HL-60/S4 treated with phorbol 12-myristate 13-acetate at 8.2 ng/mL for 4 days and 3 days (cell line): ENCODE measurements around the gene TMEM161B.
"Not testable (repeated sequence)": the region's sequence is repeated elsewhere in the genome, so short reads cannot be mapped to it uniquely, and the experiment has no call there.

Source experiments
- in situ Hi-C: fragments of 300-500 bp; cut with MboI; formaldehyde crosslinking; loops from 2 replicates; pipeline ENCODE4 v1.15.0; 2022; ENCODE audit warnings: low sequenced_read_pairs

The TMEM161B gene

DNA sequence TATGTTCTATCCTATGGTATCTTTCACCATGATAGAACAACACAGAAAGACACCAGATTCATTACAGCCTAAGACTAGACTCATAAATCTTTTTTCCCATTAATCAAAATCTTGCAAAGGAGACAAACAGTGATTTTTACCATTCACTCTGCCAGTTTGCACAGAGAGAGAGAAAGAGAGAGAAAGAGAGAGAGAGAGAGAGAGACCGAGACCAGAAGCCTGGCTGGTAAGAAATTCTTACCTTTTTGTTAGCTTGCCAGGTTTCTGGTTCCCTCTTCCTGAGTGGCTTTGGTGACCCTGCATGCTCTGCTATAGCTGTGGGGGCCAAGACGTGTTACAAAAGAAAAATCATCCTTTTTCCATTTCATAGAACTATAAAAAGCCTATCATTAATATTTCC lies 18.6 kb downstream of the TMEM161B start:
- in situ Hi-C loops = no loop called here

DNA sequence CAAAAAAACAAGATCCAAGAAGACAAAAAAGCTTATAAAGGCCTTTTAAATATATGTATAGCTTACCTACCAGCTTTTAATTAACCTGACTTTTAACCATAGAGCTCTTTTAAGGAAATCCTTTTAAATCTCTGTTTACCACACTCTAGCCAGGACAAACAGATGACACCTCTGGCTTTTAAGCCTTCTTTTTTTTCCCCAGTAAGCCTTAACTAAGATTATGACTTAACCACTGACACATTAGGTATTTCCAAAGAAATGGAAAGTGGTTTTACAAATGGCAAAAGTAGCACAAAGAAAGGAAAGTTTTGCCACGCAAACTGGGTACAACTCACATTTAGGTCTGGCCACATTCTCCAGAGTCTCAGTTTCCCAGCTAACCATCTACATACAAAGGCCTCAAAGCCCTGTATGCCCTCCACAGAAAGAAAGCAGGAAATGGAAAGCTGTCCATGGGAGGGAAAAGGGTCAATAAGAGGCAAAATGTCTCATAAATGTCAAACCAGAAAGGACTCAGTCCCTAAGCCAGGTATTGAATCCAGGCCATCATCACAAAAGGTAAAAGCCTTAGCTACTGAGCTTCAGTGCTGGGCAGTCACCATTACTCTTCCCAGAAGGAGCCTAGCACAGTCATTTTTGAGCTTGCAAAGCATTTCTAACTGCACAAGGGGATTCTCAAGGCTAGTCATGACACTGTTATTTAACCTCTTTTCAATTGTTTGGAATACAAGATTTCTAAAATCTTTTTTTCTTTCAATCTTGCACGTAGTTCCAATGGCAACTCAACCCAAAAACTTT lies 19.7 kb downstream of the TMEM161B start:
- in situ Hi-C loops = no loop called here

DNA sequence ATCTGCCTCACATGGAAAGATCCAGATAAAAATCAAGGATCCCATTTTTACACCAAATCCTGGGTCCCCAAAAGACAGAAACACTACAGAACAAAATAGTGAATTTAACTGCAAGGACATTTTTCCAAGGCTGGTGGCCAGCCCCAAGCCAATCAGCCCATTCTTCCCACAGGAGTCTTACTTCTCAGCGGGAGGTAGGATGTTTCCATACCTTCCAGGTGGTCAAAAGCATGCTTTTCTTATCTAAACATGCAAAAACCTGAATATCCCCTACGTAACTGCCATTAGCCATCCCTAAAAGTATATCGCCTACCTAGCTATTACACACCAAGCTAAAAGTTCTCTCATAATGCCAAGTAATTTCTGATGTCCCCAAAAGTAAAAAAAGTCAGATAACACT lies 20.6 kb downstream of the TMEM161B start:
- in situ Hi-C loops = no loop called here

DNA sequence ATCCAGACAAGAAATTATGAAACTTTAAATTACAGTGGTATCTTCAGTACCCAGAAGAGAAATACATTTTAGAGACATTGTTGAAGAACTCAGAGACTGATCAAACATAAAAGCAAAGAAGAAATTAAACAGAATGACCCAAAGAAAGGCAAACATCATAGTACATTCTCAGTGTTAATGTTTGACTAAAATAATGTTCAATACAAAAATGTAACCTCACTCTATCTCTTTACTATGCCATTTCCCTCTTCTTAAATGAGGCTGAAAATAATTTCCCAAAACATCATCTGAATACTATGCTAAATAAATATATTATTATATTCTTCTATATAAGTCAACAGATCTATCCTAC lies 22.8 kb downstream of the TMEM161B start:
- in situ Hi-C loops = no loop called here

DNA sequence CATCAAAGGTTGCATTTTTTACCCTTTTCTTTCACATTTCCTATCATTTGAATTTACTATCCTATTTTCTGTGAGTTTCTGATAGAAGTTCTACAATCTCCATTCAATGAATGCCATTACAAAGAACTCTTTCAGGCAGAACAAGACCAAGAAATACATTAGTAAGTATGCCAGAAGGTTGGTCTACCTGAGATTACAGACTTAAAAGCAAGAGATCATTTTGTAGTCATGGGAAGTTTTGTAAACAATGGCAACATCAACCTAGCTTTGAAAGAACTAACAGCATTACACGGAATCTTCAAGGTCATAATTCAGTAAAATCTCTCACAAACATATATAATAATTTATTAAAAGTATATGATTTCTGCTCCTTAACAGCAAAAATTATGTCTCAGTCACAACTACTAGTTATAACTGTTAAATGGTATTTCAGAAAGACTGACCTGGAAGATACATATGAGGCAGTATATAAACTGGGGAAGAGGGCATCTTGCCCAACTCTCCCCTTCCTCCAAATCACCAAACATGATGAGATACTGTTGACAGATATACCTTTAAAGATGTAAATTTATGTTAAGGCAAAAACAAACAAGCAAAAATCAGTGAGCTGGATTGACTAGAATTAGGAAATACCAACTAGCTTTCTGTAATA lies 23.3 kb downstream of the TMEM161B start:
- in situ Hi-C loops = no loop called here

DNA sequence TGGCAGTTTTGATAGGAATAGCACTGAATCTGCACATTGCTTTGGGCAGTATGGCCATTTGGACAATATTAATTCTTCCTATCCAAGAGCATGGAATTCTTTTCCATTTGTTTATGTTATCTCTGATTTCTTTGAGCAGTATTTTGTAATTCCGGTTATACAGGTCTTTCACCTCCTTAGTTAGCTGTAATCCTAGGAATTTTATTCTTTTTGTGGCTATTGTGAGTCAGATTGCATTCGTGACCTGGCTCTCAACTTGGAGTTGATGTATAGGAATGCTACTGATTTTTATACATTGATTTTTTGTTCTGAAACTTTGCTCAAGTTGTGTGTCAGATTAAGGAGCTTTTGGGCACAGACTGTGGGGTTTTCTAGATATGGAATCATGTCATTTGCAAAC lies 24.0 kb downstream of the TMEM161B start:
- in situ Hi-C loops = no loop called here

DNA sequence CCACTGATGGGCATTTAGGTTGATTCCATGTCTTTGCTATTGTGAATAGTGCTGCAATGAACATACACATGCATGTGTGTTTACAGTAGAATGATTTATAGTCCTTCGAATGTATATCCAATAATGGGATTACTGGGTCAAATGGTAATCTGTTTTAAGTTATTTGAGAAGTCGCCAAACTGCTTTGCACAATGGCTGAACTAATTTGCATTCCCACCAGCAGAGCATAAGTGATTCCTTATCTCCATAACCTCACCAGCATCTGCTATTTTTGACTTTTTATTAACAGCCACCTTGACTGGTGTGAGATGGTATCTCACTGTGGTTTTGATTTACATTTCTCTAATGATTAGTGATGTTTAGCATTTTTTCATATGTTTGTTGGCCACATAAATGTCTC lies 25.2 kb downstream of the TMEM161B start:
- in situ Hi-C loops = not testable (repeated sequence)

DNA sequence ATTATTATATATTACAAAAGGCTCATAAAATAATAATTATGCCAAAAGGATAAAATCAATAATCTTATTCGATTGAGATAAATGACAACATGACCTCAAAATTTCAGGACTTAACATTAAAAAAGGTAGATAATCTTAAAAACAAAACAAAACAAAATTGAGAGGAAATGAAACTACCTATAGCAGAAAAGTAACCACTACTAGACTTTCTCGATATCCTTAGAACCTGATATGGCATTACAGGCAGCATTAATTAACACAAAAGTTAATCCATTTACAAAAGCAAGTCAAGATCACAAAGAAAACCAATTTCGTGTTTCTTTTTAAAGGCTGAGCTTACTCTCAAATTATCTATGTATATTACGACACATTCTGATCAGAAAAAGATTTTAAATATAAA lies 29.9 kb downstream of the TMEM161B start:
- in situ Hi-C loops = no loop called here

DNA sequence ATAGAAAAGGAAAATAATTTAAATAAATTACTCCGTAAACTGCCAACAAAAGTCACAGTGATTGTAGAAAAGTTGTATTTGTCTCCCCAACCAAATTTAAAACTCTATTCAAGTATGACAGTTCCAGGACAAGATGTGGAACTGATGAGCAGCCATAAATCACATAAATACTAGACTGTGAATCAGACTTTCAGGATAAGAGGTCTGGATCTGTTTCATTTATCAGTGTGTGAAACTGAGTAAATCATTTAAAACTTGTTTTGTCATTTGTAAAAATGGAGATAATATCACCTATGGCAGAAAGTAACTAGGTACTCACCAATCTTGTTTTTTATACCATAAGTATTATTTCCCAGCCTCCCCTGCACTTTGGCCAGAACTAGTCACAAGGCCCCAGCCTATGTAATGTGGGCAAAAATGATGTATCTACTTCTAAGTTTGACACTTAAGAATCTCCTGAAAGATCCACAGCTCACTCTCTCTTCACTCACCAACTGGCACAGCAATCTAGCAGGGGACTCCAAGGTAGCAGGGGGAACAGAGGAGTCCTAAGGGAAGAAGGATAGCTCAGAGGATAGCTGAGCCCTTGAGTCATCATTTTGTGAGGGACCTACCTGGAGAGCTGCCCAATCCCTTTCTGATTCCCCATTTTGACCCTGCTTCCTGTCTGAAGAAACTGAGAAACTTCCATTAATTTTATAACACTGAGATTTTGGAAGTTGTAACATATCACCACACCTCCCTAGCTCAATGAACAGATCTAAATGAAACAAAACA lies 31.6 kb downstream of the TMEM161B start:
- in situ Hi-C loops = no loop called here

DNA sequence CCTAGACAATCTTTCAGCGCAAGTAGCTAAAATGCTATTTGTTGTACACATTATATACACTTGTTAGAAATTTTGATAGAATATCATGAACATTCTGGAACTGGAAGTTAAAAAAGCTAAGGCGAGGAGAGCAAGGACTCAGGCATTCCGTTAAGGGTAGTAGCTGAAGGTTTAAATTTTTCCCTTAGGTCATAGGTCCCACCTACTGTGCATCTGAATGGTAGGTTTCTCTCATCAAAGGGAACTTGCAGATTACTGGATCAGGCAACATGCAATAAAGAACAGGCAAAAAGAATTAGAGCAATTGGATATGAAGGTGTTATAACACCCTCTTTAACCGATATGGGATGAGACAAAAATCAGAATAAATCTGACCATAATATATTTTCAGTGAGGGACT lies 32.8 kb downstream of the TMEM161B start:
- in situ Hi-C loops = no loop called here

DNA sequence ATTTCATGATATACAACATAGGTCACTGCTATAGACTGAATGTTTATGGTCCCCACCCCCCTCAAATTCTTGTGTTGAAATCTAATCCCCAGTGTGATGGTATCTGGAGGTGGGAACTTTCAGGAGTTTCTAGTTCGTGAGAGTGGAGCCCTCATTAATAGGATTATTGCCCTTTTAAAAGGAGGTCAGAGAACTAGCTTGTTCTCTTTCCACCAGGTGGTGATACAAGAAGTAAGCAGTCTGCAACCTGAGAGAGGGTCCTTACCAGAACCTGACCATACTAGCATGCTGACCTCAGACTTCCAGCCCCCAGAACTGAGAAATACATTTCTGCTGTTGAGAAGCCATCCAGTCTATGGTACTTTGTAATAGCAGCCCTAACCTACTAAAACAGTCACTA lies 33.3 kb downstream of the TMEM161B start:
- in situ Hi-C loops = no loop called here

DNA sequence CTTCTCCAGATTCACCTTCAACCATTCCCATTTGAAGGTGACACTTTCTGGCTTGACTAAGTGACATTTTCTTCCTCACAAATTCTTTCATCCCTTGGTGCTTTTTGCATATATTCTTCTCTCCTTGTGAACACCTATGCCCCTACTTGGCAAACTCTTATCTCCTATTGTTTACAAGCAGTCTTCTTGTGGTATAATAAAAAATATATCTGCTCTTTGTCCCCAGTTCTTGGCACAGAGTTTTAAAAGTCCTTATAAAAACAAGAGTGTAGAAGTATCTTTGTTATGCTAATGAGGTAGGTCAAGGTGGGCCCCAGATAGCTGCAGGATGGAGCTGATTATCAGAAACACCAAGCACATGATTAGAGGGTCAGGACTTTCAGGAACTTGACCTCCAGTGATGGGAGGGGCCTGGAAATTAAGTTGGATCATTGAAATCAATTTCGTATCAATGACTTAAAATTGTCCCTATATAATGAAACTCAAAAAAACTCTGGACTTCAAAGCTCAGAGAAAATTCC lies 38.0 kb downstream of the TMEM161B start:
- in situ Hi-C loops = no loop called here

DNA sequence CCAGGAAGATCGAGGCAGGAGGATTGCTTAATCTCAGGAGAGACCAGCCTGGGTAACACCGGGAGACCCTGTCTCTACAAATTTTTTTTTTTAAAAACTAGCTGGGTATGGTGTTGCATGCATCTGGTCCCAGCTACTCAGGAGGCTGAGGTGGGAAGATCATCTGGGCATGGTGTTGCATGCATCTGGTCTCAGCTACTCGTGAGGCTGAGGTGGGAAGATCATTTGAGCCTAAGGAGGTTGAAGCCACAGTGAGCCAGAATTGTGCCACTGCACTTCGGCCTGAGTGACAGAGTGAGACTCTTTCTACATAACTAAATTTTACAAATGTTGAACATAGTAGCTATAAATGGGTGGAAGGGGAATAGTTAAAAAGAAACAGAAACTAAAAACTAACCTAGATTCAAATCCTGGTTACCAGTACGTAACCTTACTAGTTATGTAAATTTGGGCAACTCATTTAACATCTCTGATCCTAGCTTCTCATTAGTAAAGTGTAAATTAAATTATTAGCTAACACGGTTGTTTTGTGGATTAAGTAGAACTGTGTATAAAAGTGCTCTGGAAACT lies 41.7 kb downstream of the TMEM161B start:
- in situ Hi-C loops = no loop called here

DNA sequence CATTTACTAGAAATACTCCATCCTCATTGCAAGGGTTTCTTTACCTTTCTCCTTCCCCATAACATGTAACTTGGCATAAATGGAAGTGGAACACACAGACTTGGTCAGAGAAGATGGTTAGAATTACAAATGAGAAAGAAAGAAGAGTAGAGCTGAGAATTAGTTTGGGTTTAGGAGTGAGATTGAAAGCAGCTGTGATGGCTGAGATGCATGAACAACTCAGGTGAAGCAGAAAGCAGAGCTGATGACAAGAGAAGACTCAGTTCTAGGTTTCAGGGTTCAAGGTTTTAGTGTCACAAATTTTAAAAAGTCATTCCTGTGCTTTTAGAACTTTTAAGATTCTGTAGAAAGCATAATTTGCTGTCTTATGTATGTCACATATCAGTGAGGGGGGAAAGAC lies 54.0 kb downstream of the TMEM161B start:
- in situ Hi-C loops = no loop called here

DNA sequence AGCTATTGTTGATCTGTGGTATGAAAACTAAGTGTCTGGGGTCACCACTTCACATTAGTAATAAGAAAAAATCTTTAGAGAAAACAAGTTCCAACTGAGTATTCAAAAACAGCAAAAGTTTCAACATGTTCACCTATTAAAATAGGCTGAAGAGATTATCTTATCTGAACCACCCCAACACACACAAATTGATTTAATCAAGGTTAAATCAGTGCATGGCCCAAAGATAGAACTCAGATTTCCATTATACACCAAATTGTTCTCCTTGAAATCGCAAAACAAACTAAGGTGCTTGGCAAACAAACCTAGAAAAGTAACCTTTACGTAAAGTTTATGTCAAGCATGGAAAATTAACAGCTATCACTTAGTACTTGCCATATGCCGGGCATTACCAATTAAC lies 61.1 kb downstream of the TMEM161B start:
- in situ Hi-C loops = no loop called here

DNA sequence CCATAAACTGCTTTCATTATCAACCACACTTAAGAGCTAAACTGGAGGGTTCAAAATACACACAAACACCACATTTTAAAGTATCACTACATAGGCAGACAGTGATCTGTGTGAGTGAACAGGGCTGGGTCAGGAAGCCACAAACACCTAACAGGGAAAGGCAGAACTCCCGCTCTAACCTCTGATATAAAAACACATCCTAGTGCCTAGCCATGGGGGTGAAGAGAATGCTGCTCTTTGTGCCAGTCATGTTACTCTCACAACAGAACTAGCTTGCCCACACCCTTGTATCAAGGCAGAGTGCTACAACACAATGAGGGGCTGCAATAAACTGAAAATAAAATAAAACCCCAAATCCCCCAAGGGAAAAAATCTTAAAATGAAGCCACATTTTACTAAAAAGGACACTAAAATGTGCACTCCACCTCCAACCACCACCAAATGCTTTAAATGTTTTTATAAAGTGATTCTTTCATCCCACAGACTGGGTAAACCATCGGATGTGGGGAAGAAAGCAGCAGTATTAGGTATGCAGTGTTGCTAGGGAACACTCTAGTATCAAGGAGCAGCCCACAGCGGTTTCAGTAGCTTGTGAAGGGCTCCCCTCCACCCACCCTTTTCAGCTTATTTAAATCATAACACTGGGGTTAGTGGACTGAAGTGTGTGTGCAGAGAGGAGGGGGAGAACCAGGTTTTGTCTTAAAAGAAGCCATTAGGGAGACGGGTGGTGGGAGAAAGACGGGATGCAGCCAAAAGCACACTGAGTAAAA lies 64.5 kb downstream of the TMEM161B start:
- in situ Hi-C loops = no loop called here

DNA sequence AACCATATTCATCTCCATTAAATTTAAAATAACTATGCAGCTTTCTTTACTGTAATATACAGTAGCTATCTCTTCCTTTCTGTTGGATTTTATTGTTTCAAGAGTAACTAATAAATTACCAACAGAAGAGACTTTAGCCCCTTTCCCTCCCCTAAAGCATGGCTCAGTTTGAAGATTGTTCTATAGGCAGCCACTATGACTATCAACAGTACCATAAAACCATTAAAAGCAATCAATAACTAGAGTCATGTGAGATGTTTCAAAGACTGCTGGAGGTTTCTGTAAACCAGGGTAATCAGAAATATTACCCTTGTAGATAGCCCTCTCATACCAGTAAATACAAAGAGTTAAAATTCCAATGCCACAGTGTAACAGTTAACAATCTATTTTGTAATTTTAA lies 73.0 kb downstream of the TMEM161B start:
- in situ Hi-C loops = no loop called here

DNA sequence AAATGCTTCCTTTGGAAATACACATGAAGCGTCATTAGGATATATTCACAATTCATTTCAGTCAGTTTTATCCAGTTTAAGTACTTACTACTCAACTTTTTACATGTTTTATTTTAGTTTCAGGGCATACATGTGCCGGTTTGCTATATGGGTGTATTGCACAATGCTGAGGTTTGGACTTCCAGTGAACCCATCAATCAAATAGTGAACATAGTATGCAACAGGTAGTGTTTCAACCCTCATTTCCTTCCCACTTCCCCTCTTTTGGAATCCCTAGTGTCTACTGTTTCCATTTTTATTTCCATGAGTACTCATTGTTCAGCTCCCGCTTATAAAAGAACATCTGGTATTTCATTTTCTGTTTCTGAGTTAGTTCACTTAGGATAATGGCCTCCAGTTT lies 74.7 kb downstream of the TMEM161B start:
- in situ Hi-C loops = no loop called here

DNA sequence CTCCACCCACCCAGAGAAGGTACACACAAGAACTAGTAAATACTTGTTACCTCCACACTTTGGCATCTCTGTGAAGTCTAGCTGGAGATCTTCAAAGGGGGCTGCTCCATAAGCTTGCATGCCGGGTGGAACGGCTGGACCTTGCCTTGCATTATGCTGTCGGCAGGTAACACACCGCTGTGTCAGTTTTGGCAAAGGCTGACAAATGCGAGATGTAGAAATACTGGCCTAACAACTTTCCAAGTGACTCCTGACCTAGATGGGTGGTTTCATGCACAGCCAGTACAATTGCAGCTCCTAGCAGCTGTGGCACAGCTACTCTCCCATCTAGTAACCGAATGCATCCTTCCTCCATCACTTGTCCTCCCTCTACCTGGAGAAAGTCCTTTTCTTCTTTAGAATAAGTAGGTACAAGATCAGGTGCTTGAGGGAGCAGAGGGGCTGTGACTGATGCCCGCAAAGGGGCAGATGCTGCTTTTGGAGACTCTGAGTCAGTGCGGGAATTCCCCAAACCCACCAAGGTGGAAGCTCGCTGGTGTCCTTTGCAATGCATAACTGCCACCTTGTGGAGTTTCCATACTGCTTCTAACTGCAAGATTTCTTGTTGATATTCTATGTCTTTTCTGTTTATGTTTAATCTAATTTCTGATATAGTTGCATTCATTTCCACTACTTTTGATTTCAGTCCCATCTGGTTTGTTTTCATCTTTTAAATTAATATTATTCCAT lies 78.4 kb downstream of the TMEM161B start:
- in situ Hi-C loops = no loop called here

DNA sequence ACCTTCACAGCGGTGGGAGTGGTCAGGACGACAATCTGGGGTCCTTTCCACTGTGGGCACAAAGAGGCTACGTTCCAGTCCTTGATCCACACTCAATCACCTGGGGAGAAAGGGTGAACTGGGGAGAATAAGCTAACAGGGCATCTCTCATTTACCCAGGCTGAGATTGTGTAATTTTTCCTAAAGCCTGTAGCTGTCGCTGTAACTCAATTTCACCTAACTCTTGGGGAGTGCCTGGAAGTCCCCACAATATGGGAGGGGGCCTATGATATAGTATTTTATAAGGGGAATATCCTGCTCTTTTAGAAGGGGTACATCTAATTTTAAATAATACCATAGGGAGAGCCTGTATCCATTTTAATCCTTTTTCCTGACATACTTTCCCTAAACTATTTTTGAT lies 79.2 kb downstream of the TMEM161B start:
- in situ Hi-C loops = not testable (repeated sequence)
